ENCODE measurements around the gene SYT12. TPM values are rescaled to one million over a fixed set of nuclear protein-coding genes. Genes with fewer than 3 reads are reported as not detected.

SYT12 gene
- total and polyA plus RNA-seq, 2 of the 4 experiments (the other 2 are of a cell fraction): 0.54 to 0.74 TPM

GRCh38 chr11:67013511-67014045 lies 9.4 kb upstream of the SYT12 start:
- CTCF ChIA-PET: no interaction called here
- WGBS, 2 experiments (ENCODE audit: extremely low coverage in 2 of 2, insufficient read length in 1 of 2): 80% methylated on average over 6 of the region's 11 CpGs; no CpG with 5 or more reads in 1 of the 2 experiments

More at GRCh38 chr11:67013511-67014045, 9.4 kb upstream of the SYT12 start:
- Histone ChIP-seq H3K27ac (ENCODE audit: insufficient read depth, low read length) (no peak overlapping the region), H3K4me2 (ENCODE audit: low read depth, low read length) (no peak overlapping the region), H4K20me1 (ENCODE audit: insufficient read depth, low read length) (no peaks in the 10 kb centered on the region), H3K79me1 (ENCODE audit: low read depth in 1 of 2, low read length in 2 of 2) (no peaks in the 10 kb centered on the region), H2AFZ (replicated peaks; ENCODE audit: low read length, poor library complexity) (no peak overlapping the region), H3K4me1 (ENCODE audit: control insufficient read depth, insufficient read depth, low read length) (no peaks in the 10 kb centered on the region), H3K36me3 (ENCODE audit: control insufficient read depth, insufficient read depth, low read length) (no peaks in the 10 kb centered on the region), H2AK9ac (replicated peaks; ENCODE audit: low read depth, low read length, poor library complexity) (no peak overlapping the region), H2AK5ac (ENCODE audit: low read depth, low read length) (no peak overlapping the region), H3K4me3 (ENCODE audit: insufficient read depth, low read depth, low read length) (no peak overlapping the region), H4K8ac (ENCODE audit: low read depth in 2 of 2, low read length in 2 of 2) (no peak overlapping the region), H3K4ac (ENCODE audit: low read depth, low read length) (no peak overlapping the region), H3K9me1 (ENCODE audit: insufficient read depth, low read length) (no peaks in the 10 kb centered on the region), H3K9ac (ENCODE audit: low read depth, low read length) (no peak overlapping the region), H4K91ac (ENCODE audit: insufficient read depth, low read depth, low read length) (no peak overlapping the region), H3K23ac (ENCODE audit: low read depth, low read length) (no peak overlapping the region), H2BK5ac (ENCODE audit: low read depth, low read length, poor library complexity, severe bottlenecking) (no peak overlapping the region), H2BK15ac (ENCODE audit: low read depth, low read length) (no peak overlapping the region), H3K18ac (ENCODE audit: low read depth, low read length) (no peak overlapping the region), H2BK20ac (ENCODE audit: low read depth, low read length) (no peak overlapping the region), H3K14ac (replicated peaks; ENCODE audit: low read depth, low read length) (no peak overlapping the region), H2BK120ac (ENCODE audit: low read depth, low read length) (no peak overlapping the region), H4K5ac (ENCODE audit: low read depth, low read length) (no peak overlapping the region), H3K9me3 (ENCODE audit: control insufficient read depth, insufficient read depth, low read length) (no peaks in the 10 kb centered on the region), H3K56ac (ENCODE audit: extremely low read depth, insufficient read depth, low read length) (no peak overlapping the region), H3K27me3 (ENCODE audit: control insufficient read depth, insufficient read depth, low read length) (no peaks in the 10 kb centered on the region; the same call in 1 of the 2 replicates)
- in situ Hi-C loops (cut with MboI; ENCODE audit: low sequenced_read_pairs): no loop called here
- DNase-seq: no peak
- no TSS peak for BruUV-seq (replicated peaks)
- TF ChIP-seq RCOR1 (IDR thresholded peaks at IDR 0.05; ENCODE audit: insufficient replicate concordance, low read length) (no peak), FOS (IDR thresholded peaks at IDR 0.05; ENCODE audit: low read depth, low read length) (no peak), ELK1 (IDR thresholded peaks at IDR 0.05; ENCODE audit: borderline replicate concordance, low read depth, low read length) (no peak), MXI1 (IDR thresholded peaks at IDR 0.05; ENCODE audit: borderline replicate concordance, low read depth, low read length) (no peak)
- no peak for ATAC-seq (ENCODE audit: low read depth)
- intact Hi-C loops (cut with micrococcal nuclease): no loop called here
- dilution Hi-C loops (cut with HindIII; ENCODE audit: low sequenced_read_pairs, unreplicated experiment): no loop called here
- POLR2A ChIA-PET (ENCODE audit: unreplicated experiment): no interaction called here
